DOHH2 (cell line): ENCODE results near the gene ANKS1B.

ENCODE experiments used
- EZH2phosphoT487 ChIP-seq: fragments of 200-600 bp; sonication (generic); IDR thresholded peaks from 2 replicates; pipeline ENCODE4 v1.6.1; 2017; ENCODE audit warnings: borderline replicate concordance, mild to moderate bottlenecking, antibody characterized with exemption, low read length, moderate library complexity, mixed read lengths
- TF ChIP-seq, protein P1 (sequence below): fragments of 200-600 bp; sonication (generic); IDR thresholded peaks from one replicate; pipeline ENCODE4 v1.5.1; 2014; ENCODE audit warnings: antibody characterized with exemption, mild to moderate bottlenecking, low read depth, low read length; ENCODE audit not compliant: poor library complexity, severe bottlenecking

- TF ChIP-seq, protein P1, sequence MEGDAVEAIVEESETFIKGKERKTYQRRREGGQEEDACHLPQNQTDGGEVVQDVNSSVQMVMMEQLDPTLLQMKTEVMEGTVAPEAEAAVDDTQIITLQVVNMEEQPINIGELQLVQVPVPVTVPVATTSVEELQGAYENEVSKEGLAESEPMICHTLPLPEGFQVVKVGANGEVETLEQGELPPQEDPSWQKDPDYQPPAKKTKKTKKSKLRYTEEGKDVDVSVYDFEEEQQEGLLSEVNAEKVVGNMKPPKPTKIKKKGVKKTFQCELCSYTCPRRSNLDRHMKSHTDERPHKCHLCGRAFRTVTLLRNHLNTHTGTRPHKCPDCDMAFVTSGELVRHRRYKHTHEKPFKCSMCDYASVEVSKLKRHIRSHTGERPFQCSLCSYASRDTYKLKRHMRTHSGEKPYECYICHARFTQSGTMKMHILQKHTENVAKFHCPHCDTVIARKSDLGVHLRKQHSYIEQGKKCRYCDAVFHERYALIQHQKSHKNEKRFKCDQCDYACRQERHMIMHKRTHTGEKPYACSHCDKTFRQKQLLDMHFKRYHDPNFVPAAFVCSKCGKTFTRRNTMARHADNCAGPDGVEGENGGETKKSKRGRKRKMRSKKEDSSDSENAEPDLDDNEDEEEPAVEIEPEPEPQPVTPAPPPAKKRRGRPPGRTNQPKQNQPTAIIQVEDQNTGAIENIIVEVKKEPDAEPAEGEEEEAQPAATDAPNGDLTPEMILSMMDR: no peak
- no peak for TF ChIP-seq EZH2phosphoT487
Measured at GRCh38 chr12:99136516-99136915, 848.2 kb downstream of the ANKS1B start.
